DND-41 (cell line): ENCODE results near the gene TRIM32.

Experiments
- ATAC-seq: fragments of 200-7000 bp; cut with Tn5 transposase; 3 replicates; pipeline ENCODE4 v1.9.1; 2021; ENCODE audit warnings: low read depth; ENCODE audit not compliant: insufficient read depth
- DNase-seq: peaks from one replicate; pipeline ENCODE4 v3.0.0-alpha.2; 2020
- H2AFZ ChIP-seq: 2 replicates; pipeline ENCODE4 v1.6.0; 2012; ENCODE audit warnings: low read depth, low read length
- H3K27ac ChIP-seq: 2 replicates; pipeline ENCODE4 v1.5.1; 2012; ENCODE audit warnings: low read length, inconsistent platforms
- H3K27me3 ChIP-seq: fragments of 200-600 bp; sonication (generic); 2 replicates; pipeline ENCODE4 v1.6.0; 2012; ENCODE audit warnings: low read length, mild to moderate bottlenecking, inconsistent platforms; ENCODE audit not compliant: insufficient read depth, poor library complexity
- H3K36me3 ChIP-seq: 2 replicates; pipeline ENCODE4 v1.5.1; 2012; ENCODE audit warnings: low read length, inconsistent platforms; ENCODE audit not compliant: insufficient read depth
- H3K4me1 ChIP-seq: 2 replicates; pipeline ENCODE4 v1.5.1; 2012; ENCODE audit warnings: mild to moderate bottlenecking, low read length; ENCODE audit not compliant: insufficient read depth
- H3K4me2 ChIP-seq: 2 replicates; pipeline ENCODE4 v1.6.0; 2012; ENCODE audit warnings: mild to moderate bottlenecking, moderate library complexity, low read length, inconsistent platforms; ENCODE audit not compliant: insufficient read depth
- H3K4me3 ChIP-seq, 2 experiments: fragments of 200-600 bp in 1 of 2; shearing (Covaris generic) in 1 of 2; 2 replicates each; pipeline ENCODE4 v1.5.1; 2012 to 2016; ENCODE audit warnings: inconsistent platforms in 2 of 2, low read length in 2 of 2, mild to moderate bottlenecking in 2 of 2, low read depth in 1 of 2, moderate library complexity in 1 of 2
- H3K79me2 ChIP-seq: 2 replicates; pipeline ENCODE4 v1.6.0; 2012; ENCODE audit warnings: low read length, inconsistent platforms; ENCODE audit not compliant: insufficient read depth
- H3K9ac ChIP-seq: 2 replicates; pipeline ENCODE4 v1.6.0; 2012; ENCODE audit warnings: low read depth, mild to moderate bottlenecking, inconsistent platforms, low read length, moderate library complexity
- H3K9me3 ChIP-seq: 2 replicates; pipeline ENCODE4 v1.5.1; 2012; ENCODE audit warnings: low read length, moderate library complexity, mild to moderate bottlenecking, inconsistent platforms; ENCODE audit not compliant: insufficient read depth, severe bottlenecking
- H4K20me1 ChIP-seq: 2 replicates; pipeline ENCODE4 v1.6.0; 2012; ENCODE audit warnings: low read length; ENCODE audit not compliant: insufficient read depth
- EZH2 ChIP-seq: IDR thresholded peaks from 3 replicates; pipeline ENCODE4 v1.6.1; 2012; ENCODE audit warnings: borderline replicate concordance, low read depth, mild to moderate bottlenecking, moderate library complexity, low read length, inconsistent platforms; ENCODE audit not compliant: severe bottlenecking
- TF ChIP-seq, protein P1 (sequence below): IDR thresholded peaks from 2 replicates; pipeline ENCODE4 v1.5.1; 2012; ENCODE audit warnings: borderline replicate concordance, low read length, moderate library complexity, mild to moderate bottlenecking; ENCODE audit not compliant: poor library complexity, severe bottlenecking; ENCODE audit errors: extremely low read depth

TRIM32 gene

GRCh38 chr9:116749176-116749575, 62.1 kb downstream of the TRIM32 start:
- H3K27ac ChIP-seq = no peak overlapping the region
- ATAC-seq (no peak), DNase-seq (no peak)
- no peak overlapping the region for H3K4me3 ChIP-seq
- no peaks in the 10 kb centered on the region for H3K79me2 ChIP-seq
- no peaks in the 10 kb centered on the region for H3K9me3 ChIP-seq
- TF ChIP-seq, protein P1, sequence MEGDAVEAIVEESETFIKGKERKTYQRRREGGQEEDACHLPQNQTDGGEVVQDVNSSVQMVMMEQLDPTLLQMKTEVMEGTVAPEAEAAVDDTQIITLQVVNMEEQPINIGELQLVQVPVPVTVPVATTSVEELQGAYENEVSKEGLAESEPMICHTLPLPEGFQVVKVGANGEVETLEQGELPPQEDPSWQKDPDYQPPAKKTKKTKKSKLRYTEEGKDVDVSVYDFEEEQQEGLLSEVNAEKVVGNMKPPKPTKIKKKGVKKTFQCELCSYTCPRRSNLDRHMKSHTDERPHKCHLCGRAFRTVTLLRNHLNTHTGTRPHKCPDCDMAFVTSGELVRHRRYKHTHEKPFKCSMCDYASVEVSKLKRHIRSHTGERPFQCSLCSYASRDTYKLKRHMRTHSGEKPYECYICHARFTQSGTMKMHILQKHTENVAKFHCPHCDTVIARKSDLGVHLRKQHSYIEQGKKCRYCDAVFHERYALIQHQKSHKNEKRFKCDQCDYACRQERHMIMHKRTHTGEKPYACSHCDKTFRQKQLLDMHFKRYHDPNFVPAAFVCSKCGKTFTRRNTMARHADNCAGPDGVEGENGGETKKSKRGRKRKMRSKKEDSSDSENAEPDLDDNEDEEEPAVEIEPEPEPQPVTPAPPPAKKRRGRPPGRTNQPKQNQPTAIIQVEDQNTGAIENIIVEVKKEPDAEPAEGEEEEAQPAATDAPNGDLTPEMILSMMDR = no peak
- no peak overlapping the region for H3K4me2 ChIP-seq
- H3K27me3 ChIP-seq = no peaks in the 10 kb centered on the region
- no peaks in the 10 kb centered on the region for H4K20me1 ChIP-seq
- H3K36me3 ChIP-seq = no peaks in the 10 kb centered on the region
- H3K4me1 ChIP-seq = no peaks in the 10 kb centered on the region
- no peak overlapping the region for H3K9ac ChIP-seq
- H2AFZ ChIP-seq = no peak overlapping the region

GRCh38 chr9:116749772-116750171, 62.7 kb downstream of the TRIM32 start:
- H3K9me3 ChIP-seq = no peaks in the 10 kb centered on the region
- H3K27ac ChIP-seq = no peak overlapping the region
- no peak overlapping the region for H3K9ac ChIP-seq
- H4K20me1 ChIP-seq = no peaks in the 10 kb centered on the region
- H3K36me3 ChIP-seq = no peaks in the 10 kb centered on the region
- H3K4me2 ChIP-seq = no peak overlapping the region
- H3K4me3 ChIP-seq = no peak overlapping the region
- no peaks in the 10 kb centered on the region for H3K27me3 ChIP-seq
- TF ChIP-seq, protein P1 = no peak
- no peak for TF ChIP-seq EZH2
- no peaks in the 10 kb centered on the region for H3K79me2 ChIP-seq
- no peak overlapping the region for H2AFZ ChIP-seq
- H3K4me1 ChIP-seq = no peaks in the 10 kb centered on the region
- ATAC-seq = no peak
- no peak for DNase-seq

GRCh38 chr9:116750510-116750909, 63.4 kb downstream of the TRIM32 start:
- no peak overlapping the region for H3K4me2 ChIP-seq
- no peaks in the 10 kb centered on the region for H3K4me1 ChIP-seq
- H3K9ac ChIP-seq = no peak overlapping the region
- no peak for TF ChIP-seq EZH2
- TF ChIP-seq, protein P1 = no peak
- no peak overlapping the region for H2AFZ ChIP-seq
- ATAC-seq (no peak), DNase-seq (no peak)
- H3K27me3 ChIP-seq = no peaks in the 10 kb centered on the region
- no peak overlapping the region for H3K4me3 ChIP-seq
- no peaks in the 10 kb centered on the region for H3K9me3 ChIP-seq
- no peak overlapping the region for H3K27ac ChIP-seq
- H3K79me2 ChIP-seq = no peaks in the 10 kb centered on the region
- H3K36me3 ChIP-seq = no peaks in the 10 kb centered on the region
- H4K20me1 ChIP-seq = no peaks in the 10 kb centered on the region
